ENCODE measurements around the gene TNFSF13B. TPM values are rescaled to one million over a fixed set of nuclear protein-coding genes. Genes with fewer than 3 reads are reported as not detected.

The TNFSF13B gene
- total RNA-seq, 1 experiment from 2014 or later, result 9.2 TPM

DNA sequence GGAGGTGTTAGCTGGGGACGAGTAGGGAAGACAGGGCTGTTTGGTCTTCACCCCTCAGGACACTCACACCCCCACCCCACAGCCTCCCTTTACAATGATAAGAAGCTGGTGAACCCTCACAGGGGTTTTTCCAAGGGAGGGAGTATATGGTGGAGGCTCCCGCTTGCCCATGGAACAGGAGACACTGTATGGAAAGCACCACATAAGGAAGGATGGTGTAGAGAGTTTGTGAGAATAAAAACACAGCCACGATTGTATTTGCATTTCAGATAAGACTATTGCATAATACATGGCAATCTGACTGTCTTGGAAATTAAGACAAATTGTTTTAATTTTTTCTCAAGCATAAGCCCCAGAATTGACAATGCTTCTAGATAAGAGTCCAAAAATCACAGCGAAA lies 46.9 kb downstream of the TNFSF13B start:
- ChIA-PET CTCF (no interaction called here), POLR2A (ENCODE audit: low non-redundant PET) (no interaction called here)
- Histone ChIP-seq H3K9me3 (ENCODE audit: low read depth, low read length, poor library complexity, severe bottlenecking) (peaks cover 2% of the 10 kb centered on the region), H3K4me1 (ENCODE audit: insufficient read depth, low read length, poor library complexity, severe bottlenecking) (no peaks in the 10 kb centered on the region), H3K4me3 (ENCODE audit: low read depth, low read length, poor library complexity, severe bottlenecking) (no peak overlapping the region), H3K36me3 (ENCODE audit: insufficient read depth, low read length, poor library complexity, severe bottlenecking) (no peaks in the 10 kb centered on the region), H3K27me3 (replicated peaks; ENCODE audit: insufficient read depth, low read depth, low read length, poor library complexity) (no peaks in the 10 kb centered on the region), H3K27ac (ENCODE audit: low read depth, low read length, poor library complexity, severe bottlenecking) (no peak overlapping the region)
- intact Hi-C loops (cut with micrococcal nuclease; ENCODE audit: unreplicated experiment), result no loop called here
- TF ChIP-seq, protein P1, sequence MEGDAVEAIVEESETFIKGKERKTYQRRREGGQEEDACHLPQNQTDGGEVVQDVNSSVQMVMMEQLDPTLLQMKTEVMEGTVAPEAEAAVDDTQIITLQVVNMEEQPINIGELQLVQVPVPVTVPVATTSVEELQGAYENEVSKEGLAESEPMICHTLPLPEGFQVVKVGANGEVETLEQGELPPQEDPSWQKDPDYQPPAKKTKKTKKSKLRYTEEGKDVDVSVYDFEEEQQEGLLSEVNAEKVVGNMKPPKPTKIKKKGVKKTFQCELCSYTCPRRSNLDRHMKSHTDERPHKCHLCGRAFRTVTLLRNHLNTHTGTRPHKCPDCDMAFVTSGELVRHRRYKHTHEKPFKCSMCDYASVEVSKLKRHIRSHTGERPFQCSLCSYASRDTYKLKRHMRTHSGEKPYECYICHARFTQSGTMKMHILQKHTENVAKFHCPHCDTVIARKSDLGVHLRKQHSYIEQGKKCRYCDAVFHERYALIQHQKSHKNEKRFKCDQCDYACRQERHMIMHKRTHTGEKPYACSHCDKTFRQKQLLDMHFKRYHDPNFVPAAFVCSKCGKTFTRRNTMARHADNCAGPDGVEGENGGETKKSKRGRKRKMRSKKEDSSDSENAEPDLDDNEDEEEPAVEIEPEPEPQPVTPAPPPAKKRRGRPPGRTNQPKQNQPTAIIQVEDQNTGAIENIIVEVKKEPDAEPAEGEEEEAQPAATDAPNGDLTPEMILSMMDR (conservative IDR thresholded peaks at IDR 0.05; ENCODE audit: low read depth, low read length), result no peak
- DNase-seq (ENCODE audit: low spot score), result no peak
- no TSS peak for BruUV-seq (replicated peaks)

DNA sequence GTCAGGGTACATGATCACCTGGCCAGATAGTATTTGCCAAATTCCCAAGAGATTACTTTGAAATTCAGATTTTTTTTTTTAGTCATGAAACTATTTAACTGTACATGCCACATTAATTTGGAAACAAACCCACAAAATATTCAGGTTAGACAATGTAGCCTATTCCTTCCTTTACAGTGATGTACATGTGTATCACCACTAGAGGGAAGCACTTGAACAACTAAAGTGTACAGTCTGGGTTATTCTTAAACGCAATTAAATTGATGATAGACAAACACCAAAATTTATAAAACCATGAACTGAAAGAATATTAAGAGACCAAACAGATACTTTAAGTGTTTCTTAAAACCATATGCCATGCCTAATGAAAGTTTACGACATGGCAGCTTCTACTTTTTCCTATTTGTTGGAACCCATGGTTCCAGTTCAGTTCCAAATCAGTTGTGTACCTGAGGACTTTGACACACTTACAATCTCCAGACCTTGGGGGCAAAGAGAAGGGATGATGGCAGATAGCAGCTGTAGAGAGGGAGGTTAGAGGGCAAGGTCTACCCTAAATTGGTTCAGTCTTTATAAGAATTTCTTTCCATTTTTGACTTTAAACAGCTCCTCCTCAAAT lies 52.8 kb downstream of the TNFSF13B start:
- H3K4me1 ChIP-seq (ENCODE audit: insufficient read depth, low read length, poor library complexity, severe bottlenecking), result peaks cover 13% of the 10 kb centered on the region
- H3K9me3 ChIP-seq (ENCODE audit: low read depth, low read length, poor library complexity, severe bottlenecking), result no peaks in the 10 kb centered on the region
- POLR2A ChIA-PET (ENCODE audit: low non-redundant PET), result no interaction called here
- intact Hi-C loops (cut with micrococcal nuclease; ENCODE audit: unreplicated experiment), result loop anchor here (2.0 to 5.0 kb wide), 3 partner anchors 95 to 574 kb away; no protein-coding TSS in a partner anchor
- no peak overlapping the region for H3K27ac ChIP-seq (ENCODE audit: low read depth, low read length, poor library complexity, severe bottlenecking)
- H3K36me3 ChIP-seq (ENCODE audit: insufficient read depth, low read length, poor library complexity, severe bottlenecking), result no peaks in the 10 kb centered on the region
- H3K4me3 ChIP-seq (ENCODE audit: low read depth, low read length, poor library complexity, severe bottlenecking), result no peak overlapping the region
- no TSS peak for BruUV-seq (replicated peaks)
- TF ChIP-seq, protein P1 (conservative IDR thresholded peaks at IDR 0.05; ENCODE audit: low read depth, low read length), result peak; percentile 78
- no peak for TF ChIP-seq EZH2 (IDR thresholded peaks at IDR 0.05; ENCODE audit: borderline replicate concordance, low read depth, low read length, poor library complexity, severe bottlenecking)
- CTCF ChIA-PET, result interaction anchor here (0.8 kb wide), 1 partner anchor 573 kb away, joined by 3 read pairs; no protein-coding TSS in a partner anchor
- peak; percentile 62 for DNase-seq (ENCODE audit: low spot score)
- H3K27me3 ChIP-seq (replicated peaks; ENCODE audit: insufficient read depth, low read depth, low read length, poor library complexity), result no peaks in the 10 kb centered on the region

DNA sequence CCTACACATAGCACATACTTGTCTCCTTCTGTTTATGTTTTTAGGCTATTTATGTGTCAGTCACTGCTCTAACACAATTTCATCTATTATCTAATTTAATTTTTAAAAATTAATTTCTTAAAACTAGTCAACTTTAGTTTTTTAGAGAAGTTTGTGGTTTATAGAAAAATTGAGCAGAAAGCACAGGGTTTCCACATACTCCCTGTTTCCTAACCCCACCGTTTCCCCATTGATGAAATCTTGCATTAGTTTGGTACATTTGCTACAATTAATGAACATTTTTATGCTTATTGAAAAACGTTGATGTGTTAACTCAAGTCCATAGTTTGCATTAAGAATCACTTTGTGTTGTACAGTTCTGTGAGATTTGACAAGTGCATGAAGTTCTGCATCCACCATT lies 53.5 kb downstream of the TNFSF13B start:
- BruUV-seq (replicated peaks), result no TSS peak
- POLR2A ChIA-PET (ENCODE audit: low non-redundant PET), result no interaction called here

More for the DNA sequence above, 53.5 kb downstream of the TNFSF13B start:
- Histone ChIP-seq H3K36me3 (ENCODE audit: insufficient read depth, low read length, poor library complexity, severe bottlenecking) (no peaks in the 10 kb centered on the region), H3K27me3 (replicated peaks; ENCODE audit: insufficient read depth, low read depth, low read length, poor library complexity) (no peaks in the 10 kb centered on the region), H3K9me3 (ENCODE audit: low read depth, low read length, poor library complexity, severe bottlenecking) (no peaks in the 10 kb centered on the region), H3K4me3 (ENCODE audit: low read depth, low read length, poor library complexity, severe bottlenecking) (no peak overlapping the region), H3K27ac (ENCODE audit: low read depth, low read length, poor library complexity, severe bottlenecking) (no peak overlapping the region), H3K4me1 (ENCODE audit: insufficient read depth, low read length, poor library complexity, severe bottlenecking) (peaks cover 13% of the 10 kb centered on the region)
- CTCF ChIA-PET, result interaction anchor here (0.8 kb wide), 1 partner anchor 572 kb away, joined by 3 read pairs; no protein-coding TSS in a partner anchor
- no peak for DNase-seq (ENCODE audit: low spot score)
- intact Hi-C loops (cut with micrococcal nuclease; ENCODE audit: unreplicated experiment), result loop anchor here (2.0 to 5.0 kb wide), 3 partner anchors 96 to 574 kb away; no protein-coding TSS in a partner anchor
- TF ChIP-seq, protein P1 (conservative IDR thresholded peaks at IDR 0.05; ENCODE audit: low read depth, low read length), result no peak
- TF ChIP-seq EZH2 (IDR thresholded peaks at IDR 0.05; ENCODE audit: borderline replicate concordance, low read depth, low read length, poor library complexity, severe bottlenecking), result no peak
